Endothelial cell of umbilical vein (primary cell): ENCODE data around the gene FAM217A. TPM values are rescaled to one million over a fixed set of nuclear protein-coding genes. Genes with fewer than 3 reads are reported as not detected.

ENCODE experiments used
- BruUV-seq: library from RNA; stranded (reverse); fragments of 400-500 nt; replicated peaks from 2 replicates; lab custom pipeline; 2021; lab: Mats Ljungman, UMichigan
- CTCF ChIA-PET: fragments of 300-600, 350-600 bp; sonication (Branson Sonifier 250); formaldehyde crosslinking; loops from one replicate; lab custom pipeline; 2021; ENCODE audit warnings: antibody characterized with exemption, inconsistent platforms; lab: Charles Lee
- POLR2A ChIA-PET: fragments of 300-600, 350-600 bp; sonication (Branson Sonifier 250); formaldehyde crosslinking; loops from one replicate; lab custom pipeline; 2021; ENCODE audit warnings: antibody characterized with exemption, inconsistent platforms; lab: Charles Lee
- DNase-seq: peaks from one replicate; pipeline ENCODE4 v3.0.0-alpha.2; 2011; ENCODE audit warnings: low read depth, low spot score
- FAIRE-seq: peaks from 2 replicates; lab custom pipeline; 2011; peaks lifted over from hg19 to GRCh38; lab: Jason Lieb, UNC
- H2AFZ ChIP-seq: 2 replicates; pipeline ENCODE4 v1.6.0; 2012; ENCODE audit warnings: low read depth, low read length, control low read depth, inconsistent platforms
- H3K27ac ChIP-seq: 2 replicates; pipeline ENCODE4 v1.5.1; 2011; ENCODE audit warnings: low read depth, mild to moderate bottlenecking, control low read depth, low read length, moderate library complexity; ENCODE audit not compliant: insufficient read depth
- H3K27me3 ChIP-seq, 2 experiments: 2 replicates each; pipeline versions ENCODE4 v1.6.0 to v1.6.1; 2011; ENCODE audit warnings: low read length in 2 of 2, mixed read lengths in 1 of 2; ENCODE audit not compliant: control insufficient read depth in 2 of 2, insufficient read depth in 2 of 2
- H3K36me3 ChIP-seq, 2 experiments: 2 replicates in 1 of 2; 3 replicates in 1 of 2; pipeline ENCODE4 v1.5.1; 2011; ENCODE audit warnings: low read length in 2 of 2, mild to moderate bottlenecking in 1 of 2, moderate library complexity in 1 of 2; ENCODE audit not compliant: control insufficient read depth in 2 of 2, insufficient read depth in 2 of 2; ENCODE audit errors: extremely low read depth in 1 of 2
- H3K4me1 ChIP-seq: 3 replicates; pipeline ENCODE4 v1.5.1; 2011; ENCODE audit warnings: mild to moderate bottlenecking, low read length; ENCODE audit not compliant: control insufficient read depth, insufficient read depth; ENCODE audit errors: extremely low read depth
- H3K4me2 ChIP-seq: 2 replicates; pipeline ENCODE4 v1.6.1; 2011; ENCODE audit warnings: low read length, control low read depth, mixed read lengths; ENCODE audit not compliant: insufficient read depth
- H3K4me3 ChIP-seq, 3 experiments: fragments of 200-600 bp in 1 of 3; sonication (generic), shearing (Covaris generic) in 1 of 3; replicated peaks in 1 of 3; 2 replicates each; pipeline ENCODE4 v1.5.1; 2011 to 2016; ENCODE audit warnings: control low read depth in 3 of 3, low read length in 3 of 3, mild to moderate bottlenecking in 2 of 3, inconsistent platforms in 1 of 3, low read depth in 1 of 3, moderate library complexity in 1 of 3; ENCODE audit not compliant: insufficient read depth in 1 of 3
- H3K79me2 ChIP-seq: 2 replicates; pipeline ENCODE4 v1.6.0; 2012; ENCODE audit warnings: low read length, inconsistent platforms; ENCODE audit not compliant: control insufficient read depth, insufficient read depth
- H3K9ac ChIP-seq: replicated peaks from 2 replicates; pipeline ENCODE3; 2011; ENCODE audit warnings: low read length, control low read depth; ENCODE audit not compliant: insufficient read depth; ENCODE audit errors: extremely low read depth
- H3K9me1 ChIP-seq: replicated peaks from 3 replicates; pipeline ENCODE4 v1.6.0; 2011; ENCODE audit warnings: mild to moderate bottlenecking, low read length; ENCODE audit not compliant: control insufficient read depth, insufficient read depth; ENCODE audit errors: extremely low read depth
- H3K9me3 ChIP-seq: replicated peaks from 2 replicates; pipeline ENCODE4 v1.5.1; 2012; ENCODE audit warnings: low read length, inconsistent platforms; ENCODE audit not compliant: control insufficient read depth, insufficient read depth
- H4K20me1 ChIP-seq: replicated peaks from 2 replicates; pipeline ENCODE3; 2011; ENCODE audit warnings: mild to moderate bottlenecking, low read length; ENCODE audit not compliant: control insufficient read depth, insufficient read depth; ENCODE audit errors: extremely low read depth
- EZH2 ChIP-seq: IDR thresholded peaks from 2 replicates; pipeline ENCODE4 v1.6.1; 2012; ENCODE audit warnings: borderline replicate concordance, low read depth, mild to moderate bottlenecking, moderate library complexity, low read length, inconsistent platforms; ENCODE audit not compliant: severe bottlenecking
- FOS ChIP-seq: IDR thresholded peaks from 2 replicates; pipeline ENCODE4 v1.6.1; 2011; ENCODE audit warnings: mild to moderate bottlenecking, low read length, moderate library complexity, borderline replicate concordance; ENCODE audit not compliant: insufficient read depth
- GATA2 ChIP-seq: IDR thresholded peaks from 2 replicates; pipeline ENCODE4 v1.7.0; 2011; ENCODE audit warnings: low read depth, mild to moderate bottlenecking, moderate library complexity, mixed read lengths, low read length; ENCODE audit not compliant: insufficient read length, insufficient read depth
- JUN ChIP-seq: IDR thresholded peaks from 2 replicates; pipeline ENCODE4 v1.6.1; 2011; ENCODE audit warnings: borderline replicate concordance, low read depth; ENCODE audit not compliant: insufficient read length, insufficient read depth
- MAX ChIP-seq: IDR thresholded peaks from 2 replicates; pipeline ENCODE4 v1.6.1; 2011; ENCODE audit not compliant: insufficient read depth, insufficient read length
- MYC ChIP-seq: IDR thresholded peaks from one replicate; pipeline ENCODE4 v1.6.1; 2011; ENCODE audit warnings: mild to moderate bottlenecking, low read depth, low read length
- POLR2A ChIP-seq: IDR thresholded peaks from 2 replicates; pipeline ENCODE4 v1.6.1; 2012; ENCODE audit warnings: low read depth, mild to moderate bottlenecking, control low read depth, low read length
- POLR2AphosphoS5 ChIP-seq: IDR thresholded peaks from 2 replicates; pipeline ENCODE4 v1.6.1; 2012; ENCODE audit warnings: low read depth, mild to moderate bottlenecking, control low read depth, low read length, moderate library complexity; ENCODE audit not compliant: insufficient read depth
- dilution Hi-C: fragments of 300-500 bp; cut with MboI; formaldehyde crosslinking; loops from one replicate; pipeline ENCODE4 v1.15.0; 2019; ENCODE audit warnings: low sequenced_read_pairs; ENCODE audit not compliant: extremely low pct_ligation_motif_present
- intact Hi-C: fragments of 100-400 bp; cut with micrococcal nuclease; formaldehyde crosslinking; loops from one replicate; pipeline ENCODE4 v1.10.0; 2022
- polyA plus RNA-seq, 4 experiments: library from polyadenylated mRNA; depleted of rRNA in 3 of 4; stranded (reverse) in 3 of 4; unstranded in 1 of 4; fragments of >200 nt; gene quantifications; 2 replicates each; pipeline versions ENCODE4 v1.2.1 to v1.2.3, GENCODE V29; 2011 to 2012; ENCODE audit warnings: missing spikeins in 1 of 4
- total RNA-seq: library from RNA; stranded (reverse); gene quantifications from 2 replicates; pipeline ENCODE4 v1.2.3, GENCODE V29; 2021
- TF ChIP-seq, protein P1 (sequence below), 2 donors: IDR thresholded peaks; 1 replicate in 1 of 2; 2 replicates in 1 of 2; pipeline ENCODE4 v1.5.1; 2011; ENCODE audit warnings: low read length in 2 of 2, mild to moderate bottlenecking in 2 of 2, moderate library complexity in 2 of 2, control low read depth in 1 of 2, inconsistent platforms in 1 of 2, low read depth in 1 of 2; ENCODE audit not compliant: insufficient read depth in 1 of 2; ENCODE audit errors: extremely low read depth in 1 of 2

The FAM217A gene
- total and polyA plus RNA-seq, 2 donors (not counting 3 experiments of a cell fraction or from before 2014, with no cell fraction given), result not detected

- H3K27ac ChIP-seq, result peak overlapping the region; percentile 62
- H3K9ac ChIP-seq, result no peak overlapping the region
- intact Hi-C loops, result no loop called here
- H3K4me2 ChIP-seq, result peak overlapping the region; percentile 8
- no peaks in the 10 kb centered on the region for H3K27me3 ChIP-seq
- TF ChIP-seq JUN (no peak), POLR2AphosphoS5 (no peak), FOS (no peak), POLR2A (no peak), EZH2 (no peak), GATA2 (no peak), MYC (no peak), MAX (no peak)
- TF ChIP-seq, protein P1, sequence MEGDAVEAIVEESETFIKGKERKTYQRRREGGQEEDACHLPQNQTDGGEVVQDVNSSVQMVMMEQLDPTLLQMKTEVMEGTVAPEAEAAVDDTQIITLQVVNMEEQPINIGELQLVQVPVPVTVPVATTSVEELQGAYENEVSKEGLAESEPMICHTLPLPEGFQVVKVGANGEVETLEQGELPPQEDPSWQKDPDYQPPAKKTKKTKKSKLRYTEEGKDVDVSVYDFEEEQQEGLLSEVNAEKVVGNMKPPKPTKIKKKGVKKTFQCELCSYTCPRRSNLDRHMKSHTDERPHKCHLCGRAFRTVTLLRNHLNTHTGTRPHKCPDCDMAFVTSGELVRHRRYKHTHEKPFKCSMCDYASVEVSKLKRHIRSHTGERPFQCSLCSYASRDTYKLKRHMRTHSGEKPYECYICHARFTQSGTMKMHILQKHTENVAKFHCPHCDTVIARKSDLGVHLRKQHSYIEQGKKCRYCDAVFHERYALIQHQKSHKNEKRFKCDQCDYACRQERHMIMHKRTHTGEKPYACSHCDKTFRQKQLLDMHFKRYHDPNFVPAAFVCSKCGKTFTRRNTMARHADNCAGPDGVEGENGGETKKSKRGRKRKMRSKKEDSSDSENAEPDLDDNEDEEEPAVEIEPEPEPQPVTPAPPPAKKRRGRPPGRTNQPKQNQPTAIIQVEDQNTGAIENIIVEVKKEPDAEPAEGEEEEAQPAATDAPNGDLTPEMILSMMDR (IDR thresholded peaks at IDR 0.05; ENCODE audit: extremely low read depth in 1 of 2, insufficient read depth in 1 of 2, low read depth in 1 of 2, low read length in 2 of 2), result no peak
- H3K4me1 ChIP-seq, result peaks cover 48% of the 10 kb centered on the region
- dilution Hi-C loops, result no loop called here
- no peak overlapping the region for H3K4me3 ChIP-seq
- H4K20me1 ChIP-seq, result no peaks in the 10 kb centered on the region
- peaks cover 1 to 12% of the 10 kb centered on the region in 2 experiments for H3K36me3 ChIP-seq
- peaks cover 30% of the 10 kb centered on the region for H3K79me2 ChIP-seq
- no peaks in the 10 kb centered on the region for H3K9me1 ChIP-seq
- H2AFZ ChIP-seq, result no peak overlapping the region
- CTCF ChIA-PET, result interaction anchor here (0.9 to 4.9 kb wide), 4 partner anchors 12 to 82 kb away, joined by 3 to 59 read pairs (median 4); no protein-coding TSS in a partner anchor
- FAIRE-seq (no peak), DNase-seq (peak; percentile 31)
- no TSS peak for BruUV-seq
- no peaks in the 10 kb centered on the region for H3K9me3 ChIP-seq
- POLR2A ChIA-PET, result no interaction called here
Measured at GRCh38 chr6:4128072-4128471, 49.1 kb upstream of the FAM217A start.
